ENCODE data around the gene WFDC2. TPM values are rescaled to one million over a fixed set of nuclear protein-coding genes. Genes with fewer than 3 reads are reported as not detected.

The WFDC2 gene
- polyA plus RNA-seq, 2 of the 4 experiments (the other 2 are of a cell fraction), result not detected

DNA sequence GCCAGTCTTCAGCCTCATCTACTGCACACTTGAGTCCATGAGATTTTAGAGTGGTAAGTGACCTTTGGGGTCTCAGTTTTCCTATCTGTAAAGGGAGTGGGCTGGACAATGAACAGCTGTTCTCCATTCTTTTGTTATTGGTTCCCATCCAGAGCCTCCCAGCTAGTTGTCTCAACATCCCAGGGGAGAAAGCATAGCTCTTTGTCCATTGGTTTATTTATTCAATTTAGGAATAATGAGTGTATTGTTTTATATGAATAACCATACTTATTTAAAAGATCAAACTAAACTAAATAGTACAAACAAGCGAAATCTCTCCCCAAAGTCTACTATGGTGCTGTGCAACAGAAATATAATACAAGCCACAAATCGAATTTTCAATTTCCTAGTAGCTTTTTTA lies 39.9 kb upstream of the WFDC2 start:
- 48% methylated on average over 2 of the region's 2 CpGs for WGBS (ENCODE audit: missing lambda C conversion rate)
- Histone ChIP-seq H3K4me3 (no peak overlapping the region), H3K9me3 (no peaks in the 10 kb centered on the region), H3K27ac (no peak overlapping the region), H3K4me2 (no peak overlapping the region), H3K4me1 (no peaks in the 10 kb centered on the region)
- ChIA-PET CTCF (interaction anchor here (0.5 to 6.7 kb wide), 8 partner anchors 56 to 493 kb away, joined by 3 to 42 read pairs (median 4); partner anchors contain the start of genes SYS1 and WFDC10A), POLR2A (interaction anchor here (0.6 to 1.9 kb wide), 2 partner anchors 10 to 33 kb away, joined by 3 to 5 read pairs; no protein-coding TSS in a partner anchor)
- ATAC-seq (no peak), DNase-seq (ENCODE audit: low read depth in 1 of 2, low spot score in 1 of 2) (no peak), FAIRE-seq (no peak)
- TF ChIP-seq HOXA7 (CRISPR knock-in tag; IDR thresholded peaks at IDR 0.05) (no peak), EHMT2 (IDR thresholded peaks at IDR 0.05; ENCODE audit: low read depth) (no peak)

DNA sequence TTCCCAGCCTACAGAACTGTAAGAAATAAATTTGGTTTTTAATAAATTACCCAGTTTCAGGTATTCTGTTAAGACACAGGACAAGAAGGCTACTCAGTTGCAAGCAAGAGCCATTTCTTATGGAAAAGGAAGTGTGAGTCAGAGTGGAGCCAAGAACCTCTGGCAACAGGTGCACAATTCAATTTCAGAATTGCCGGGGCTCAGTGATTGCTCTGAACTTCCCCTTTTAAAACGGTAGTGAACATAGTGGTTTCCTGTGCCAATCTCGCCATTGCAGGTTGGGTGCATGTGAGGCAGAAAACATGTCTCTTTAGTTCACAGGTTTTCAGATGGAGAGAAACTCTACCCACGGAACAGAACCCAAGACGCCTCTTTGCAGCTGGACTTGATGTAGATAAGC lies 37.3 kb upstream of the WFDC2 start:
- CTCF ChIA-PET, result interaction anchor here (1.0 to 10.4 kb wide), 4 partner anchors 13 to 114 kb away, joined by 3 to 240 read pairs (median 81); partner anchors contain the start of gene SYS1
- no peak overlapping the region for H3K4me3 ChIP-seq
- DNase-seq (ENCODE audit: low read depth in 1 of 2, low spot score in 1 of 2) (no peak), FAIRE-seq (no peak), ATAC-seq (no peak)
- H3K9me3 ChIP-seq, result no peaks in the 10 kb centered on the region
- POLR2A ChIA-PET, result no interaction called here
- no peak overlapping the region for H3K27ac ChIP-seq
- WGBS (ENCODE audit: missing lambda C conversion rate), result 87% methylated on average over 5 of the region's 5 CpGs
- H3K4me1 ChIP-seq, result peaks cover 3% of the 10 kb centered on the region; the same call in 1 of the 3 replicates
- TF ChIP-seq PHF8 (IDR thresholded peaks at IDR 0.05; ENCODE audit: borderline replicate concordance, low read depth), result no peak
- TF ChIP-seq, protein P1, sequence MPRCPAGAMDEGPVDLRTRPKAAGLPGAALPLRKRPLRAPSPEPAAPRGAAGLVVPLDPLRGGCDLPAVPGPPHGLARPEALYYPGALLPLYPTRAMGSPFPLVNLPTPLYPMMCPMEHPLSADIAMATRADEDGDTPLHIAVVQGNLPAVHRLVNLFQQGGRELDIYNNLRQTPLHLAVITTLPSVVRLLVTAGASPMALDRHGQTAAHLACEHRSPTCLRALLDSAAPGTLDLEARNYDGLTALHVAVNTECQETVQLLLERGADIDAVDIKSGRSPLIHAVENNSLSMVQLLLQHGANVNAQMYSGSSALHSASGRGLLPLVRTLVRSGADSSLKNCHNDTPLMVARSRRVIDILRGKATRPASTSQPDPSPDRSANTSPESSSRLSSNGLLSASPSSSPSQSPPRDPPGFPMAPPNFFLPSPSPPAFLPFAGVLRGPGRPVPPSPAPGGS (IDR thresholded peaks at IDR 0.05), result no peak
- TF ChIP-seq, protein P2, sequence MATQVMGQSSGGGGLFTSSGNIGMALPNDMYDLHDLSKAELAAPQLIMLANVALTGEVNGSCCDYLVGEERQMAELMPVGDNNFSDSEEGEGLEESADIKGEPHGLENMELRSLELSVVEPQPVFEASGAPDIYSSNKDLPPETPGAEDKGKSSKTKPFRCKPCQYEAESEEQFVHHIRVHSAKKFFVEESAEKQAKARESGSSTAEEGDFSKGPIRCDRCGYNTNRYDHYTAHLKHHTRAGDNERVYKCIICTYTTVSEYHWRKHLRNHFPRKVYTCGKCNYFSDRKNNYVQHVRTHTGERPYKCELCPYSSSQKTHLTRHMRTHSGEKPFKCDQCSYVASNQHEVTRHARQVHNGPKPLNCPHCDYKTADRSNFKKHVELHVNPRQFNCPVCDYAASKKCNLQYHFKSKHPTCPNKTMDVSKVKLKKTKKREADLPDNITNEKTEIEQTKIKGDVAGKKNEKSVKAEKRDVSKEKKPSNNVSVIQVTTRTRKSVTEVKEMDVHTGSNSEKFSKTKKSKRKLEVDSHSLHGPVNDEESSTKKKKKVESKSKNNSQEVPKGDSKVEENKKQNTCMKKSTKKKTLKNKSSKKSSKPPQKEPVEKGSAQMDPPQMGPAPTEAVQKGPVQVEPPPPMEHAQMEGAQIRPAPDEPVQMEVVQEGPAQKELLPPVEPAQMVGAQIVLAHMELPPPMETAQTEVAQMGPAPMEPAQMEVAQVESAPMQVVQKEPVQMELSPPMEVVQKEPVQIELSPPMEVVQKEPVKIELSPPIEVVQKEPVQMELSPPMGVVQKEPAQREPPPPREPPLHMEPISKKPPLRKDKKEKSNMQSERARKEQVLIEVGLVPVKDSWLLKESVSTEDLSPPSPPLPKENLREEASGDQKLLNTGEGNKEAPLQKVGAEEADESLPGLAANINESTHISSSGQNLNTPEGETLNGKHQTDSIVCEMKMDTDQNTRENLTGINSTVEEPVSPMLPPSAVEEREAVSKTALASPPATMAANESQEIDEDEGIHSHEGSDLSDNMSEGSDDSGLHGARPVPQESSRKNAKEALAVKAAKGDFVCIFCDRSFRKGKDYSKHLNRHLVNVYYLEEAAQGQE (IDR thresholded peaks at IDR 0.05), result no peak
- TF ChIP-seq KDM1A (IDR thresholded peaks at IDR 0.05; ENCODE audit: low read depth), result no peak
- TF ChIP-seq SMC3 (IDR thresholded peaks at IDR 0.05), result no peak
- no peak for TF ChIP-seq HOXB5 (CRISPR knock-in tag; IDR thresholded peaks at IDR 0.05)
- no peak for TF ChIP-seq RAD21 (conservative IDR thresholded peaks at IDR 0.05 in 1 of 2, IDR thresholded peaks at IDR 0.05 in 1 of 2)
- TF ChIP-seq NPAS2 (CRISPR knock-in tag; IDR thresholded peaks at IDR 0.05; ENCODE audit: borderline replicate concordance), result no peak
- TF ChIP-seq GATA3 (IDR thresholded peaks at IDR 0.05; ENCODE audit: borderline replicate concordance), result no peak
- no peak for TF ChIP-seq POLR2AphosphoS2 (conservative IDR thresholded peaks at IDR 0.05; ENCODE audit: low read length)
- TF ChIP-seq ZNF302 (CRISPR knock-in tag; IDR thresholded peaks at IDR 0.05), result no peak
- TF ChIP-seq CHD2 (IDR thresholded peaks at IDR 0.05; ENCODE audit: low read length, partially characterized antibody), result no peak
- no peak overlapping the region for H3K4me2 ChIP-seq

DNA sequence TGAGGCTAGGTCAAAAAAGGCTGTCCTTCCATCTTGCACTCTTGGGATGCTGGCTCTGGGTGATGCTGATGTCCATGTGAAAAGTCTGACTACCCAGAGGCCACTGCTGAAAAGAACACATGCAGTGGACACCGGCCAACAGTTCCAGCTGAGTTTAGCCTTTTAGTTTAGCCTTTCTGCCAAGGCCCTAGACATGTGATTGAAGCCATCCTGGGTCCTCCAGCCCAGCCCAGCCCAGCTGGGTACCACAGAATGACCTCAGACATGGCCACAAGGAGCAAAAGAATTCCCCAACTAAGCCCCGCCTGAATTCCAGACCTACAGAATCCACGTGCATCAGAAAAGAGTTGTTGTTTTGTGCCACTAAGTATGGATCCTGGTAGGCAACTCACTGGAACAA lies 36.2 kb upstream of the WFDC2 start:
- ChIA-PET POLR2A (no interaction called here), CTCF (interaction anchor here (1.2 to 10.4 kb wide), 3 partner anchors 61 to 115 kb away, joined by 3 to 240 read pairs (median 159); partner anchors contain the start of gene SYS1)

More for the DNA sequence above, 36.2 kb upstream of the WFDC2 start:
- WGBS (ENCODE audit: missing lambda C conversion rate), result 79% methylated on average over 2 of the region's 3 CpGs
- FAIRE-seq (no peak), DNase-seq (ENCODE audit: low read depth in 1 of 2, low spot score in 1 of 2) (no peak), ATAC-seq (no peak)
- no peak overlapping the region for H3K4me3 ChIP-seq
- H3K9me3 ChIP-seq, result no peaks in the 10 kb centered on the region
- no peak overlapping the region for H3K4me2 ChIP-seq
- no peak overlapping the region for H3K27ac ChIP-seq
- H3K4me1 ChIP-seq, result peaks cover 3% of the 10 kb centered on the region; the same call in 1 of the 3 replicates
- TF ChIP-seq HOXA7 (CRISPR knock-in tag; IDR thresholded peaks at IDR 0.05), result no peak

All from A549 (cell line).